Vagina (tissue), 2 donors: ENCODE results near the gene ATF5.

Experiments
- CTCF ChIP-seq, 3 experiments: fragments of 450-650 bp in 2 of 3; fragments of 200-600 bp in 1 of 3; sonication (generic) in 1 of 3; IDR thresholded peaks; one replicate each; pipeline ENCODE4 v1.5.1; 2017 to 2019; ENCODE audit warnings: antibody characterized with exemption in 3 of 3, mild to moderate bottlenecking in 2 of 3, moderate library complexity in 2 of 3
- POLR2A ChIP-seq, 2 donors: fragments of 450-650 bp; IDR thresholded peaks; one replicate each; pipeline ENCODE4 v1.6.1; 2017; ENCODE audit warnings: antibody characterized with exemption in 2 of 2, mild to moderate bottlenecking in 2 of 2, moderate library complexity in 2 of 2
- POLR2AphosphoS5 ChIP-seq, 2 donors: sonication (generic); formaldehyde crosslinking; IDR thresholded peaks; one replicate each; pipeline ENCODE4 v1.9.0; 2017; ENCODE audit warnings: antibody characterized with exemption in 2 of 2, mild to moderate bottlenecking in 2 of 2, low read depth in 1 of 2; ENCODE audit not compliant: insufficient read depth in 1 of 2

GRCh38 chr19:49952479-49952836, 23.5 kb downstream of the ATF5 start:
- no peak for TF ChIP-seq CTCF (IDR thresholded peaks at IDR 0.05)
- no peak for TF ChIP-seq POLR2AphosphoS5 (IDR thresholded peaks at IDR 0.05; ENCODE audit: insufficient read depth in 1 of 2, low read depth in 1 of 2)
- no peak for TF ChIP-seq POLR2A (IDR thresholded peaks at IDR 0.05)
